Right lobe of liver (tissue), 6 donors: ENCODE results near the gene TDRD12. TPM values are rescaled to one million over a fixed set of nuclear protein-coding genes. Genes with fewer than 3 reads are reported as not detected.
"Not testable (repeated sequence)": the region's sequence is repeated elsewhere in the genome, so short reads cannot be mapped to it uniquely, and the experiment has no call there.

ENCODE experiments used
- ATAC-seq, 4 donors: fragments of 200-7000 bp; cut with Tn5 transposase; one replicate each; pipeline ENCODE4 v1.9.1; 2020; ENCODE audit warnings: mild to moderate bottlenecking in 4 of 4, moderate library complexity in 4 of 4
- DNase-seq, 3 donors: peaks; one replicate each; pipeline ENCODE4 v3.0.0-alpha.2; 2020
- H3K27ac ChIP-seq, 3 donors: fragments of 200-600 bp; one replicate each; pipeline ENCODE4 v1.8.0; 2022
- H3K27me3 ChIP-seq, 2 donors: fragments of 200-600 bp; one replicate each; pipeline ENCODE4 v1.8.0; 2022
- H3K36me3 ChIP-seq, 4 donors: fragments of 200-600 bp; sonication (generic) in 1 of 4; one replicate each; pipeline versions ENCODE4 v1.5.1 to v1.8.0; 2017 to 2022; ENCODE audit warnings: control low read depth in 1 of 4
- H3K4me1 ChIP-seq, 4 donors: fragments of 200-600 bp; sonication (generic) in 1 of 4; one replicate each; pipeline versions ENCODE4 v1.5.1 to v1.8.0; 2017 to 2022; ENCODE audit warnings: control low read depth in 1 of 4
- H3K4me3 ChIP-seq, 3 donors: fragments of 200-600 bp; one replicate each; pipeline ENCODE4 v1.8.0; 2022
- H3K9me3 ChIP-seq, 4 donors: fragments of 200-600 bp; sonication (generic) in 1 of 4; one replicate each; pipeline versions ENCODE4 v1.5.1 to v1.8.0; 2017 to 2022; ENCODE audit warnings: control low read depth in 1 of 4
- CTCF ChIP-seq, 4 donors: fragments of 200-600 bp in 3 of 4; fragments of 450-650 bp in 1 of 4; IDR thresholded peaks; one replicate each; pipeline versions ENCODE4 v1.5.1 to v1.8.0; 2016 to 2022; ENCODE audit warnings: antibody characterized with exemption in 4 of 4, mild to moderate bottlenecking in 2 of 4
- POLR2A ChIP-seq: fragments of 450-650 bp; IDR thresholded peaks from one replicate; pipeline ENCODE4 v1.6.1; 2017; ENCODE audit warnings: antibody characterized with exemption, mild to moderate bottlenecking
- WGBS: methylation state at CpG from one replicate; pipeline ENCODE4 v1.1.6; 2018; ENCODE audit warnings: low coverage, low lambda C conversion rate; ENCODE audit not compliant: insufficient coverage; ENCODE audit errors: missing lambda C conversion rate; 5-methylcytosine and 5-hydroxymethylcytosine counted together
- intact Hi-C, 2 donors: fragments of 100-400 bp; cut with DNase I; formaldehyde crosslinking; loops; one replicate each; pipeline versions ENCODE4 v1.11.2 to v1.14.1; 2022
- total RNA-seq, 6 experiments: library from RNA; depleted of rRNA in 2 of 6; stranded (reverse); fragments of >200 nt in 2 of 6; fragmentation: NEBNext Ultra II Directional in 3 of 6; extraction: Animal tissue kit (Norgen Biotek cat#: 25700) in 3 of 6; gene quantifications; one replicate each; pipeline versions ENCODE4 v1.1.0 to v1.2.4, GENCODE V29; 2016 to 2023
- donor health status: DM: no; HTN: yes; CAD: no.
- donor health status: DM: no; HTN: no; CAD: no.
- donor health status: DM: no; HTN: no; CAD: no.
- donor health status: DM: no; HTN: yes; CAD: no.
- donor health status: DM: no; HTN: yes; CAD: no.

TDRD12 gene
- total RNA-seq, 6 experiments from 2014 or later = 0.17 TPM; not detected in 5

- intact Hi-C loops = no loop called here
- peaks cover 0 to 5% (median 2%) of the 10 kb centered on the region in 4 donors for H3K4me1 ChIP-seq
- 44% methylated on average over 5 of the region's 5 CpGs for WGBS
- H3K36me3 ChIP-seq = peaks cover 0 to 2% (median 0%) of the 10 kb centered on the region in 4 donors
- peaks cover 0 to 11% (median 1%) of the 10 kb centered on the region in 4 donors for H3K9me3 ChIP-seq
- H3K27ac ChIP-seq = no peak overlapping the region
- DNase-seq (peak in 1 of 3 donors; percentile 55), ATAC-seq (peak; percentile 65 to 89 (median 88))
- no peaks in the 10 kb centered on the region for H3K27me3 ChIP-seq
- no peak overlapping the region for H3K4me3 ChIP-seq
- TF ChIP-seq CTCF (IDR thresholded peaks at IDR 0.05) (no peak), POLR2A (no peak)
These were observed 17.6 kb upstream of the TDRD12 start for GRCh38 chr19:32702010-32702409.

DNA sequence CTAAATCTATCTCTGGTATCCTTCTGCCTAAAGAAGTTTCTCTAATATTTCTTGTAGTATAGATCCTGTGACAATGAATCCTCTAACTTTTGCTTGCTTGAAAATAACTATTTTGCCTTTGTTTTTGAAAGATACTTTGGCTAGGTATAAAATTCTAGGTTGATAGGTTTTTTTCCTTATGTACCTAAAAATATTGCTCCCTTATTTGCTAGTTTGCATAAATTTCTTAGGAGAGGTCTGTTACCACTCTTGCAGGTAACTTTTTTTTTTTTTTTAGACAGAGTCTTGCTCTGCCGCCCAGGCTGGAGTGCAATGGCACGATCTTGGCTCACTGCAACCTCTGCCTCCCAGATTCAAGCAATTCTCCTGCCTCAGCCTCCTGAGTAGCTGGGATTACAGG is 15.6 kb upstream of the TDRD12 start:
- H3K36me3 ChIP-seq, DNase-seq, intact Hi-C loops, H3K4me1 ChIP-seq, ATAC-seq, H3K27me3 ChIP-seq, H3K4me3 ChIP-seq, H3K27ac ChIP-seq: not testable (repeated sequence)
- WGBS = 94% methylated on average over 2 of the region's 2 CpGs
- H3K9me3 ChIP-seq = peaks cover 0 to 11% (median 1%) of the 10 kb centered on the region in 4 donors

DNA sequence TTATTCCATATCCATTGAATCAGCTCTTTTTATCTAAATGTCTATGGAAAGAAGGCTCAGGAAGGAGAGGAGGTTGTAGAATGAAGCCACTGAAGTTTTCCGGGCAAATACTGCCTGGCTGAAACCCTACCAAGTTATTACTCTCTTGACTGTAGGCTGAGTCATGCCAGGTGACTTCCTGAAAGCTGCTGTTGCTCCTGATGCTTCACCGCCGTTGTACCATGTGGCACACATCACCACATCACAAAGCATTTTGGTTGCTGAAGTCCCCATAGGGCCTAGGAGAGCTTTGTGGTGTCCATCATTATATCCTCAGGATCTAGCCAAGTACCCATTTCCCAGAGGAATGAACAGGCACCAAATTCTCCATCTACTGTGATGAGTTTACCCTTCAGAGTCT is 11.1 kb upstream of the TDRD12 start:
- DNase-seq = no peak
- Histone ChIP-seq H3K9me3 (peaks cover 0 to 11% (median 1%) of the 10 kb centered on the region in 4 donors), H3K36me3 (peaks cover 0 to 18% (median 6%) of the 10 kb centered on the region in 4 donors), H3K27ac (no peak overlapping the region), H3K4me1 (no peaks in the 10 kb centered on the region), H3K4me3 (no peak overlapping the region), H3K27me3 (no peaks in the 10 kb centered on the region)
- no peak for ATAC-seq
- intact Hi-C loops = no loop called here
- no peak for TF ChIP-seq POLR2A
- TF ChIP-seq CTCF (IDR thresholded peaks at IDR 0.05) = no peak
- WGBS = 51% methylated on average over 3 of the region's 3 CpGs

DNA sequence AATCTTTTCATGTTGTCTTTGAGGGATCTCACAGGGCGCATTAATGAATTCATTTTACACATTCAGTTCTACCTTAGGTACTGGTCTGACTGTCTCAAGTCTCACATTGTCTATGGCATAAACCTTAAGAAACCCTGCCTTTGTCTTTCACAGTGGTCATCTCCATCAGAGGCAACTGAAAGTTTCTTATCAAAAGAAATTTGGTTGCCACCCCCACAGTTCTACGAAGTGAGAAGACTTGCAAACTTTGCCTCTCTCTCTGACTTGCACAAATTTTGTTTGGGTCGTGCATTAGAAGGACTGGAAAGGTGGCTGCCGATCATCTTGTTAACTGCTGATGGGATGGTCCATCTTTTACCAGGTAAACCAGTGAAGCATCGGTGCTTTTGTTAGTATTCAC is 10.5 kb upstream of the TDRD12 start:
- no peak overlapping the region for H3K4me3 ChIP-seq
- no peak overlapping the region for H3K27ac ChIP-seq
- H3K36me3 ChIP-seq = peaks cover 0 to 22% (median 7%) of the 10 kb centered on the region in 4 donors
- peaks cover 0 to 6% (median 1%) of the 10 kb centered on the region in 4 donors for H3K9me3 ChIP-seq
- WGBS = 79% methylated on average over 5 of the region's 5 CpGs
- TF ChIP-seq CTCF (IDR thresholded peaks at IDR 0.05) = no peak
- TF ChIP-seq POLR2A = no peak
- H3K4me1 ChIP-seq = no peaks in the 10 kb centered on the region
- H3K27me3 ChIP-seq = no peaks in the 10 kb centered on the region
- intact Hi-C loops = no loop called here
- DNase-seq (no peak), ATAC-seq (no peak)

DNA sequence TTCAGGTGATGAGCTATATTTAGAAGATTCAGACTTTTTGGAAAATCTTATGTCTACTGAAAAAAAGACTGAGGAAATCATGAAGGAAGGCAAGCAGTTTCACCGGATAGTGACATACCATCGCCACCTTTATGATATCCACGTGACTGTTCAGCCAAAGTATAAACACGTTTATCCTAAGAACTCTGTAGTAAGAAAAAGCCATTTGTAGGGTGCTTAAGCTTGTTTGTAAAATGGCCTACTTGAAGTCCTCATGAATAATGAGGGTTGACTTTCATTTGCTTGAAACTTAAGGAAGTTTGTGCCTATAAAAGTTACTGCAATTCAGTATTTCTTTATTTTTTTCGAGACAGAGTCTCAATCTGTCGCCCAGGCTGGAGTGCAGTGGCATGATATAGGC is 7.8 kb upstream of the TDRD12 start:
- intact Hi-C loops = no loop called here
- TF ChIP-seq POLR2A = no peak
- no peak for TF ChIP-seq CTCF (IDR thresholded peaks at IDR 0.05)
- no peak overlapping the region for H3K4me3 ChIP-seq
- H3K9me3 ChIP-seq = no peaks in the 10 kb centered on the region
- H3K36me3 ChIP-seq = peaks cover 0 to 22% (median 6%) of the 10 kb centered on the region in 4 donors
- H3K27ac ChIP-seq = no peak overlapping the region
- ATAC-seq (no peak), DNase-seq (no peak)
- no peaks in the 10 kb centered on the region for H3K27me3 ChIP-seq
- WGBS = 98% methylated on average over 4 of the region's 6 CpGs
- no peaks in the 10 kb centered on the region for H3K4me1 ChIP-seq

GRCh38 chr19:32716203-32716602 is 3.4 kb upstream of the TDRD12 start:
- DNase-seq, H3K4me1 ChIP-seq, H3K27me3 ChIP-seq, ATAC-seq, H3K4me3 ChIP-seq, H3K27ac ChIP-seq, H3K9me3 ChIP-seq, intact Hi-C loops: not testable (repeated sequence)
- 100% methylated on average over 6 of the region's 7 CpGs for WGBS
- peaks cover 0 to 17% (median 4%) of the 10 kb centered on the region in 4 donors for H3K36me3 ChIP-seq
